IPS DF 4.7 (cell line): ENCODE results near the gene INPP5A.
"Not testable (repeated sequence)": the region's sequence is repeated elsewhere in the genome, so short reads cannot be mapped to it uniquely, and the experiment has no call there.

Experiments used
- DNase-seq: peaks from one replicate; pipeline ENCODE4 v3.0.0-alpha.2; 2013; ENCODE audit warnings: low spot score; ENCODE audit errors: extremely low read depth

The INPP5A gene

DNA sequence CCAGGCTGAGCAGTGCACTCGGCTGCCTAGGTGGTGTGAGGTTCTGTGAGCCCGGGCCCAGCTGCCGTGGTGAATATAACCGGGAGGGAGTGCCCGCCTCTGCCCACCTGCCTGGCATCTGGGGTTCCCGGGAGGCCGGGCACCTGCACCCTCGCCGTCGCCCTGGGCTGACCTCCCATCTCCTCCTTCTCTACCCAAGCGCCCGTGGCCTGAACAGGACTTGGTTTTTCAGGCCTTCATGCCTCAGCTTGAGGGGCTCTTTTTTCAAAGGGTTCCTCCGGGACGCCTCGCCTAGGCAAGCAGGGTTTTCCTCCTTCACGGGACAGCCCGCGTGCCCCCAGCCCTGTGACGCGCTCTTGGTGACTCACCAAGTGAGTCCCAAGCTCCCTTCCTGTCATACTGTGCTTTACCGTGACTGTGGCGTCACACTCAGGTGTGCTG, 9.9 kb downstream of the INPP5A start:
- DNase-seq: no peak

DNA sequence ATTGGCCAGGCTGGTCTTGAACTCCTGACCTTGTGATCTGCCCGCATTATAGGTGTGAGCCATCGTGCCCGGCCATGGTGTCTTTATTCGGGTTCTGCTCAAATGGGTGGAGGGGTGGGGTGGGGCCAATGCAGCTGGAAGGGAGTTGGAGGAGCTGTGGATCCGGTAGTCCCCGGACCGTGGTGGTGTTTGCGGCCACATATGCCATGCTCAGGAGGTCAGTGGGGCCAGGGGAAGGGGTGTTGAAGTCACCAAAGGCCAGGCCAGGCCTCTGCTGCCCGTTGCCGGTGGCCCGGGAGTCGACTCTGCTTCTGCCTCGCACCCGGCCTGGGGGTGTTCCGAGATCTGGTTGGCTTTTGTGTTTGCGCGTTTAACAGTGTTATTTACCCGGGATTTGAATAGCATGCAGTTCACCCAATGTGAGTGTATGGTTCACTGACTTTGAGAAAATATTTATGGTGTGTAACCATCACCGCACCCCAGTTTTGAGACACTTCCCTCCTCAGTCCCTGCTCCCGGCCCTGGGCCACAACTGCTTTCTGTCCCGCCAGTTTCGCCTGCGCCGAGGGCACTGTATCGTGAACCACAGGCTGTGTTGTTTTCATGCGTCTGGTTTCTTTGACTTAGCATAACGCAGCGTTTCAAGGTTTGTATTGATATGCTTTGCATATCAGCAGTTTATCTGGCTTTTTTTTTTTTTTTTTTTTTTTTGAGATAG, 10.7 kb downstream of the INPP5A start:
- no peak for DNase-seq

DNA sequence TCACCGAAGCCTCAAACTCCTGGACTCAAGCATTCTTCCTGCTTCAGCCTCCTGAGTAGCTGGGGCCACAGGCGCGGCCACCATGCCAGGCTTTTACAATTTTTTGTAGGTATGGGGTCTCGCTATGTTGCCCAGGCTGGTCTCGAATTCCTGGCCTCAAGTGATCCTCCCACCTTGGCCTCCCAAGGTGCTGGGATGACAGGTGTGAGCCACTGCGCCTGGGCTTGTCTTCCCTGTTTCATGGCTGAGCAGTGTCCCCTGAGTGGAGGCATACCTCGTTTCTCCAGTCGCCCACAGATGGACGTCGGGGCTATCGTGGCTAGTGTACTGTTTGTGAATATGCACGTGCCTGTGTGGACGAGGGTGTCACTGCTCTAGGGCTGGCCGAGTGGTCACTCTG, 11.3 kb downstream of the INPP5A start:
- no peak for DNase-seq

DNA sequence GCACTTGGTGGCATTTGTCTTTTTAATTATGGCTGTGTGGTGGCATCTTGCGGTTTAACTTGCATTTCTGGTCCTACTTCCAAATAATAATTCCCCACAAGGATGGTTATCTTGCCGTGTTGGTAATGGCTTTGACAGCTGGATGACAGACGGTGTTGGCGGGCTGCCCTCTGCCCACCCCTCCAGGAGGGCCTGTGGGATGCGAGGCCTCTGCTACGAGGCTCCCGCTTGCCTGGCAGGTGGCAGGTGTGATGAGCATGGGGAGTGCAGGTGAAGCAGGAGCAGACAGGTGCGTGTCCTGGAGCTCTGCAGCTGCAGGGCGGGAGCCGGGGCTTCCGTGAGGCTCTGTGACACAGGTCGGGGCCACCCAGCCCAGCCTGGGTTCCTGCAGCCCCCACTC, 11.8 kb downstream of the INPP5A start:
- no peak for DNase-seq

DNA sequence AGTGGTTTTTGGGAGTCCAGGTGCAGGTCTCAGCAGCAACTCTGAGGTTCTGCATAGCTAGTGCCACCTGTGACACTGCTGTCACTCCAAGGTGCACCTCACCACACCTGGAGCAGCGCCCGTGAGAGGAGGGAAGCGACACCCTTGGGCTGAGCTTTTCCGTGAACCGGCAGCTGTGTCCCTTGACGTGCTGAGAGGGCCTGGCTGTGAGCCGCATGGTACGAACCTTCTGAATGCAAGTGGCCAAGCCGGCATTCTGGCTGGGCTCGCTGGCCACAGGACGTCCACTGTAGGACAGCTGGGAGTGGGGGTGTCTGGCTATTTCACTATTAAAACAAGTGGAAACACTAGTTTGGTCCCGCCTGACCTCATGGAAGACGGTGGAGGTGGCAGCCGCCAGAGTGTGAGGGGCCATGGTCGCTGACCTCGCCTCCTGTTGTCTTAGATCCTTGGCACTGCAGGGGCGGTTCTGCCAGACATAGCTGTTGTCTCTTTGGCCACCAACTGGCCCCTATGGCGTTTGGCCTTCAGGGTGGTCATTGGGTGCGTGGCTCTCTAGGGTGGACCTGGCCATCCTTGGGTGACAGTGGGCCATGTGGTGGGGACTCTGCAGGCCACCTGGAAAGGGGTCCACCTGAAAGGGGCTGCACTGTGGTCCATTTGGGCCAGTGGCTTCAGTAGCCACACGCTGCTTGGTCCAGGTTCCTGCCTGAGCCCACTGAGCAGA, 12.9 kb downstream of the INPP5A start:
- DNase-seq: no peak

DNA sequence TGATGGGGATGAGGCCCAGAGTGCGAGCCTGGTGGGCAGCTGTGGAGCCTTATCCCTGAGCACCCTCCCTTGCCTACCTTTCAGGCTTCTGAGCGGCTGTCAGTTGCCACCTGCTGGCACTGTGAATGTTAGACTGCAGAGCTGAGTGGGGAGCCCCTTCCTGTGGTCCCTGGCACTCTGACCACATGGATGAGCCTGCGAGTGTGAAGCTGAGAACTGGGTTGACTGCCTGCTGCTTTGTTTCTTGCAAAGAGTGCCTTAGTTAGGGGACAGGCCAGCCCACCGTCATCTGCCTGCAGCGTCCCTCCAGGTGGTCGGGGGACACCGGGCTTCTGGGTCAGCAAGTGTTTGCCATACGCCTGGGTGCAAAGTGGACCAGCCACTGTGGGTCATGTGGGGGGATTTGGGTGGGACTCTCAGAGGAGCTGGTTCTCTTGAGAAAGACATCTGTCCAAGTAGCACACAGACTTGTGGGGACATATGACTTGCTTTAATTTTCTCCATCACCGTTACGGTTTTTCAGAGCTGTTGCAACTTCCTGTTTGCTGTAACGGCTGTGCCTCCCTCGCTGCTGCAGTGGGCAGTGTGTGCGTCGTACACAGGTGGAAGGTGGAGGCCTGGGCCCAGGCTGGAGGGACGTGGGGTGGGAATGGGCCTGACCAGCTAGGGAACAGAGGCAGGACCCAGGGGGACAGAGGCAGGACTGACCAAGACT, 13.7 kb downstream of the INPP5A start:
- no peak for DNase-seq

DNA sequence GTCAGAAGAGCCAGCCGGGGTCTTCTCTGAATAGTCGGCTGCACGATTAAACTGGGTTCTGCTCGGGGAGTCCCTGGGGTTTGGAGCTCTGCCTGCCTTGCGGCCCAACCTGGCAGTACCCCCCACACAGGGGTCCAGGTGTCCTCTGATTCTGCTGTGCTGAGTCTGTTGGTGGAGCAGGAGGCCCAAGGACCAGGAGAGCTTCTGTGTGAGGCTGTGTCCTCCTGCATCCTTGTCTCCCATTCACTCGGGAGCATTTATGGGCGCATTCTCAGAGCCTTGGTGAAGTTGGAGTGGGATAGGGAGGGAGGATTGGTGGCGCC, 14.2 kb downstream of the INPP5A start:
- DNase-seq: no peak

DNA sequence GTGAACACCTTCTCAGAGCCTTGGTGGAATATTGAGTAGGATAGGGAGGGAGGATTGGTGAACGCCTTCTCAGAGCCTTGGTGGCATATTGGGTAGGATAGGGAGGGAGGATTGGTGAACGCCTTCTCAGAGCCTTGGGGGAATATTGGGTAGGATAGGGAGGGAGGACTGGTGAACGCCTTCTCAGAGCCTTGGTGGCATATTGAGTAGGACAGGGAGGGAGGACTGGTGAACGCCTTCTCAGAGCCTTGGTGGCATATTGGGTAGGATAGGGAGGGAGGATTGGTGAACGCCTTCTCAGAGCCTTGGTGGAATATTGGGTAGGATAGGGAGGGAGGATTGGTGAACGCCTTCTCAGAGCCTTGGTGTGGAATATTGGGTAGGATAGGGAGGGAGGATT, 15.0 kb downstream of the INPP5A start:
- not testable (repeated sequence) for DNase-seq

DNA sequence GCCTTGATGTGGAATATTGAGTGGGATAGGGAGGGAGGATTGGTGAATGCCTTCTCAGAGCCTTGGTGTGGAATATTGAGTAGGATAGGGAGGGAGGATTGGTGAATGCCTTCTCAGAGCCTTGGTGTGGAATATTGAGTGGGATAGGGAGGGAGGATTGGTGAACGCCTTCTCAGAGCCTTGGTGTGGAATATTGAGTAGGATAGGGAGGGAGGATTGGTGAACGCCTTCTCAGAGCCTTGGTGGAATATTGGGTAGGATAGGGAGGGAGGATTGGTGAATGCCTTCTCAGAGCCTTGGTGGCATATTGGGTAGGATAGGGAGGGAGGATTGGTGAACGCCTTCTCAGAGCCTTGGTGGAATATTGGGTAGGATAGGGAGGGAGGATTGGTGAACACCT, 16.0 kb downstream of the INPP5A start:
- DNase-seq: not testable (repeated sequence)

DNA sequence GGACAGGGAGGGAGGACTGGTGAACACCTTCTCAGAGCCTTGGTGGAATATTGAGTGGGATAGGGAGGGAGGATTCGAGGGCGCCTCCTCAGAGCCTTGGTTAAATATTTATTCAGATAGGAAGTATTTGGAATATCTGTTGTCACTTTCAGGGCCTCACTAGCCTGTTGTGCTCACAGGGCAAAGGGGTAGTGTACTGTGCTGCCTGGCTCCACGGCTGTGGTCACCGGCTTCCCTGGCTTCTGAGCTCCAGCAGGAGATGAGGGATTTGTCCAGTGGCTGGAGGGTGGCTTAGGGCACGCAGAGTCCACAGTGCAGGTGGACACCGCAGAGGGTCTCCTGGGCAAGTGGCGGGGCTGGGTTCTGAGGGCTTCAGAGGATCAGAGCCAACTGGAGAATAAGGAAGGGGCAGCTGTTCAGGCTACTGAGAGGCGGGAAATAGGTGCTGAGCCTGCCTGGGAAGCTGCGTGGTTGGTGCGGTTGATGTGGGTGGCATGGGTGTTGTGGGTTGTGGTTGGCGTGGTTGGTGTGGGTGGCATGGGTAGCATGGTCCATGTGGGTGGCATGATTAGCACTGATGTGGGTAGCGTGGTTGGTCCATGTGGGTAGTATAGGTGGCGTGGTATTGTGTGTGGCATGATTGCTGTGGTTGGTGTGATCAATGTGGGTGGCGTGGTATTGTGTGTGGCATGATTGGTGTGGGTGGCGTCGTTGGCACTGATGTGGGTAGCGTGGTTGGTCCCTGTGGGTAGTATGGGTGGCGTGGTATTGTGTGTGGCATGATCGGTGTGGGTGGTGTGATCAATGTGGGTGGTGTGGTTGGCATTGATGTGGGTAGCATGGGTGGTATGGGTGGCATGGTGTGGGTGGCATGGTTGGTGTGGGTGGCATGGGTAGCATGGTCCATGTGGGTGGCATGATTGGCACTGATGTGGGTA, 16.7 kb downstream of the INPP5A start:
- no peak for DNase-seq

DNA sequence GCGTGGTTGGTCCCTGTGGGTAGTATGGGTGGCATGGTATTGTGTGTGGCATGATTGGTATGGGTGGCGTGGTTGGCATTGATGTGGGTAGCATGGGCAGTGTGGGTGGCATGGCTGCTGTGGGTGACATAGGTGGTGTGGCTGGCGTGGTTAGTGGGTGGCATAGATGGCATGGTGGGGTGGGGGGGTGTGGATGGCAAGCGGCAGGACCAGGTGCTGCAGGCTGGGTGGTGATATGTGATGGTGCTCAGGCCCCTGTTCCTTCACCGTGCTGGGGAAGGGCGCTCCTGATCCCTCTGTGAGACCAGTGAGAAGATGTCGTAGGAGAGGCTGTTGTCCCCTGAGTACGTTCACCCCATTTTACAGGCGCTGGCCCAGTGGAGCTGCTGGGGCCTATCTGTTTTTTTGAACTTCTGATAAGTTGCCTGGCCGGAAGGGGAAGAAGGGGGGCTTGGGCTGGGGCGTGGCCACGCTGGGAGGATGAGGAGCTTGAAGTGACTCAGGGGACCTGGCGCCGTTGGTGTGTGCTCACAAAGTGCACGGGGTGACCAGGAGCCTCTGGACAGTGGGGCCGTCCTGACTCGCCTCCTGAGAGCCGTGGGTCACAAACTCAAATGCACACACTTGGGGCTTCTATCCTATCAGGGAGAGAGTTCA, 17.5 kb downstream of the INPP5A start:
- DNase-seq: no peak

DNA sequence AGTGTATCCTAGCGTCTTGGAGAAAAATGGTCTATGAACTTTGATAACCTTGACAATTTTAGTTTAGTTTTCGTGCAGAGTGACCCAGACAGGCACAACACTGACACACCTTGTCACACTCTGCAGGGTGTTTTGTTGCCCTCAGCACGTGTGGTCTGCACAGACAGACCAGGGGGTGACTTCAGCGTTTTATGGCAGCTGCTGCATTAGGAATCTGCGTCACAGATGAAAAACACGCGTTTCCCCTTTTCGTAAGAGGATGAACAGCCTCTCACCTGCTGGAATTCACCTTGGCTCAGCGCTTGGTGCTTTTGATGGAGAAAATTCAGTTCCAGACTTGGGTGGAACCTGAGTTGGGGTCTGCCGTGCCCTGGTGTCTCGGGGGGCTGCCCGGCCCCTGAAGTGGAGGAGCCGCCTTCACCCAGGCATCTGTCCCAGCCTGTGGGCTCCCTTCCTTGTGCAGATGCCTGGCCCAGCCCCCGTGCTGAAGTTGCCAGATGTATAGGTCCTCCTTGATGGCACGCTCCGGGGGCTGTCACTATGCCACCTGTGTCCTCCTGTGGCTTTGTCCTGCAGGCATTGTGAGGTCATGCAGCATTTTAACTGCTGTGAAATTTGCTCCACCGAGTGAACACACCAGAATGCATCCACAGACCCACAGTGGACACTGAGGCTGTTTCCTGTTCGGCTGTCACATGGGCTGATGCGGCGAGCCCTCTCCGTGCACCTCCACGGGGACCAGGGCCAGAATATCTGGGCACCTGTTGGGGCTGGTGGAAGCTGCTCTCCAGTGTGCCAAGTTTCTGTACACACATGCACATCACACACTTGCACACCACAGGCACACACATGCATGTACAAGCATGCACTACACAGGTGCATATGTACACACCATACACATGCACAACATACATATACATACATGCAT, 18.3 kb downstream of the INPP5A start:
- no peak for DNase-seq

DNA sequence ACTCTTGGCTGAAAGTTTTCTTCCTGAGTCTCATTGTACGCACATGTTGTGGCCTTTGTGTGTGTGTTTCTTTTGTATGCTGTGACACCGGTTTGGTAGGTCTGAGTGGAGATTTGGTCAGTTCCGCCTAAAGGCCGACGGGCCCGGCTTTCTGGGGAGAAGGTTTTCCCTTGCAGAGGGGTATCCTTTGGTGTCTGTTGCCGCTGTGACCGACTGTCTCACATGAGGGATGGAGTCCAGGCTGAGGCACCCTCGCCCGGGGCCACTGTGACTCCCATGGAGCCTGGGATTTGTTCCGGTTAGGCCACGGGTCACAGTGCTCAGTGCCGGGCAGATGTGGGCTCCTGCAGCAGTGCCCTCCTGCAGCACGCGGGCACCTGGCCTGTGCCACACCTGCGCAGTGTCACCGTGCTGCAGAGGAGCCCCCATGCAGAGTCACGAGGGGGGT, 19.4 kb downstream of the INPP5A start:
- no peak for DNase-seq

DNA sequence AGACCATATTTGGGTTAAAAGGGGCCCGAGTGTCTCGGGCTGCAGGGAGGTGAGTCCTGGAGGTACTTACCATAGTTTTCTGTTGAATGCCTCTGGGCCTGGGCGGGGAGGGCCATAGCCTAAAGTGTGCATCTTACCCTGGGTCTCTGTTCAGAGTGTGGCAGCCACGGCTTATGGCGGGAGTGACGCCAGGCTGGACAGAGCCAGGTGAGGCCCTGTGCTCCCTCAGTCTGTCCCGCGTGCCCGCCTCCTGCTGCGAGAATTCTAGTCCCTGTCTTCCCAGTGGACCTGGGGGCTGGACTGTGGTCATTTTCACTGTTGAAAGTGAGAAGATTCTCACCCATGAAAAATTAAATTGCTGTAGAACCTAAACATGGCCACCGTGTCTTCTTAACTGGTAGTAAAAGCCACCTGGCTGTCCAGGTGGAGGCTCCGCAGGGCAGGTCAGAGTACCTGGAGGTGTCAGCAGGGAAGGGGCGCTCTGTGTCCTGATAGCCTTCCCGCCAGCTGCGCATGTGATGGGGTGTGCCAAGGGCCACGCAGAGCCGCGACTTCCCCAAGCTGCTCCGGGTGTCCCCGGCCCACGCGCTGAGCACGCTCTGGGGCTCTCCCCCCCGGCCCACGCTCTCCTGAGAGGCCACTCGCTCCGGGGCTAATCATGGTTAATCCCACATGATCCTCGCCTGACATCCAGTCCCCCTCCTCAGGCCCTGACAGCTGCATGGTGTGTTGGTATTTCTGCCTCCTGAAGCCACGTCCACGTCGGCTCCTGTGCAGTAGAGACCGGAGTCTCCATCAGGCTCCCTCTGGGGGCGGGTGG, 20.3 kb downstream of the INPP5A start:
- DNase-seq: no peak

DNA sequence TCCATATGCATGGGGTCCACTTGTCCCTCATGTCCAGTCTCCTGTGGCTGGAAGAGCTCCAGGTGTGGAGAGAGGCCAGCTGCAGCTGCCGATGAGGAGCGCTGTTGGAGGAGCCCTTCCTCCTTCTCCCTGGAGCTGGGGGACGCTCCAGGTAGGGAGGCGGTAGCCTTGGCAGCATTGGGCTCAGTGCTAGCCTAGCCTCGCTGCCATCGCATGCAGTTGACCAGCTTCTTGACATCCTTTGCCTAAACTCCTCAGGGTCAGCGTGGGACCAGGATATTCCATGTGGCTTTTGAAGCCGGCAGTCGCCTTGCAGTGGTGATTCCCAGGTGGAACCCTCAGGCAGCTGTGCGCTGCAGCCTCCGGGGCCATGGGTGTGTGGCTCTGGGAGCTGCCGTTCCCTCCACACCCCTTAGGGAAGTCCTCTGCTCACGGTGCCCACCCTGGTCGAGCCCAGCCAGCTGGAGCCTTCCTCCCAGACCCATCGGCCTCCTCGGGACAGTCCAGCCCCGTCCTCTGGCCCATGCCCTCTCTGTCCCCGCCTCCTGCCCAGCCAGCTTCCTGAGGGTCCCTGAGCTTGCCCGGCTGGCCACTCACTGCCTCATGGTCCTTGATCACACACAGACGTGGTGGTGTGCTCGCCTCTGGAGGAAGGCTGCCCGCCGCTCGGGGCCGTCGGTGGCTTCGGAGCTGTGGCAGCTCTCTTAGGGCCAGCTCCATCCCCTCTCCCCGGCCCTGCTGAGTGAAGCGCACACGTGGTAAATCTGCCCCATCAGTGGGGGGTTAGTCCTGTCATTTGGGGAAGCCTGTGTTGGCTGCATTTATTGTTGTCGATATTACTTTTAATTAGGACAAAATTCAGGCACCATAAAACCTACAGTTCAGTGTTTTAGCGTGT, 21.2 kb downstream of the INPP5A start:
- DNase-seq: no peak

DNA sequence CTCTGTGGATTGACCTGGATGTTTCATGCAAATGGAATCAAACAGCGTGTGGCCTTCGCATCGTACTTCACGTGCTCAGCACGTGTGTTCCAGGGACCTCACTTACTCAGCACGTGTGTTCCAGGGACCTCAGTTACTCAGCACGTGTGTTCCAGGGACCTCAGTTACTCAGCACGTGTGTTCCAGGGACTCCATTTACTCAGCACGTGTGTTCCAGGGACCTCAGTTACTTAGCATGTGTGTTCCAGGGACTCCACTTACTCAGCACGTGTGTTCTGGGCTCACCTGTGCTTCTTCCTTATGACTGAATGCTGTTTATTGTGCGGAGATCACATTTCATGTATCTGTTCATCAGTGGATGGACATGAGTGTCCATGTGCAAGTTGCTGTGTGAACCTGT, 22.0 kb downstream of the INPP5A start:
- no peak for DNase-seq

DNA sequence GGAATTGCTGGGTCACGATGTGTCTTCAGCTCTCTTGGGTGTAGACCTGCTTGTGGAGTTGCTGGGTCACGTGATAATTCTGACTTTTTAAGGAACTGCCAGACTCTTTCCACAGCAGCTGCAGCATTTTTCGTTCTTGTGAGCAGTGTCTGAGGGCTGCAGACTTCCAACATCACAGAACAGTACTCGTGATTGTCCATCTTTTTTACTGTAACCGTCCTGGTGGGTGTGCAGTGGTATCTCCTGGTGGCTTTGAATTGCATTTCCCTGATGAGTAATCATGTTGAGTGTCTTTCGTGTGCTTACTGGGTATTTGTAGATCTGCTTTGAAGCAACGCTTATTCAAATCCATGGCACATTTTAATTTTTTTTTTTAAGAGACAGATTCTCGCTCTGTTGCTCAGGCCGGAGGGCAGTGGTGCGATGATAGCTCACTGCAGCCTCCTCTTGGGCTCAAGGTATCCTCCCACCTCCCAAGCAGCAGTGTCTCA, 22.7 kb downstream of the INPP5A start:
- no peak for DNase-seq
